ENCODE data around the gene GNG11. TPM values are rescaled to one million over a fixed set of nuclear protein-coding genes. Genes with fewer than 3 reads are reported as not detected.

Gene GNG11
- total RNA-seq, 2 experiments from 2014 or later: not detected

GRCh38 chr7:93937818-93938217 lies 16.3 kb downstream of the GNG11 start:
- no peaks in the 10 kb centered on the region for H3K36me3 Mint-ChIP-seq (ENCODE audit: low read depth)
- ATAC-seq (no peak), DNase-seq (no peak)
- H3K27me3 Mint-ChIP-seq: peaks cover 15% of the 10 kb centered on the region
- no peak overlapping the region for H3K27ac Mint-ChIP-seq
- no peaks in the 10 kb centered on the region for H3K4me1 Mint-ChIP-seq
- ChIA-PET CTCF (no interaction called here), POLR2A (no interaction called here)
- H3K9me3 Mint-ChIP-seq (ENCODE audit: low read depth): no peaks in the 10 kb centered on the region
- intact Hi-C loops (cut with DNase I, micrococcal nuclease): no loop called here
- H3K4me3 Mint-ChIP-seq: no peak overlapping the region

DNA sequence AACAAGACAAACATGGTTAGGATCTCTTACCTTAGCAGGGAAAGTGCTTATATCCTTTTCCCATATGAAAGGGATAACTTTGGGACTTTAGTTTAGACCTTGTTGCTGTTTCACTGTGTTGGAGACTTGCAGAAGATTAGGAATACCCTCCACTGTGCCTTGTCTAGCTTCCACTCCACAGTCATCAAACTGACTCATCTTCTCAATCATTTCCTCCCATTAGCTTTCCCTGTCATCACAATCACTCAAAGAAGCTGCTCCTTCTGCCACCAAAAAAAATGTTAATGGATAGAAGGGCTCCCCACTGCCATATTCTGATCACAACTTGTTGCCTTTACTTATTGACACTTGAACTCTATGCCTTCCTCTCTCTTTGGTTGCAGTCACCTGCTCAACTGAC lies 16.8 kb downstream of the GNG11 start:
- ATAC-seq (no peak), DNase-seq (no peak)
- ChIA-PET CTCF (no interaction called here), POLR2A (no interaction called here)
- no peak overlapping the region for H3K27ac Mint-ChIP-seq
- peaks cover 15% of the 10 kb centered on the region for H3K27me3 Mint-ChIP-seq
- H3K4me1 Mint-ChIP-seq: no peaks in the 10 kb centered on the region
- no peaks in the 10 kb centered on the region for H3K36me3 Mint-ChIP-seq (ENCODE audit: low read depth)
- intact Hi-C loops (cut with DNase I, micrococcal nuclease): no loop called here
- H3K4me3 Mint-ChIP-seq: no peak overlapping the region
- H3K9me3 Mint-ChIP-seq (ENCODE audit: low read depth): no peaks in the 10 kb centered on the region

GRCh38 chr7:93941945-93942344 lies 20.4 kb downstream of the GNG11 start:
- Mint-ChIP-seq H3K36me3 (ENCODE audit: low read depth) (no peaks in the 10 kb centered on the region), H3K4me3 (no peak overlapping the region), H3K9me3 (ENCODE audit: low read depth) (no peaks in the 10 kb centered on the region), H3K27me3 (peaks cover 15% of the 10 kb centered on the region), H3K4me1 (no peaks in the 10 kb centered on the region), H3K27ac (no peak overlapping the region)
- CTCF ChIA-PET: no interaction called here
- intact Hi-C loops (cut with DNase I, micrococcal nuclease): no loop called here
- POLR2A ChIA-PET: no interaction called here
- ATAC-seq (no peak), DNase-seq (no peak)

GRCh38 chr7:93943816-93944540 lies 22.4 kb downstream of the GNG11 start:
- Mint-ChIP-seq H3K27ac (no peak overlapping the region), H3K9me3 (ENCODE audit: low read depth) (no peaks in the 10 kb centered on the region), H3K4me3 (no peak overlapping the region), H3K27me3 (peaks cover 13% of the 10 kb centered on the region), H3K4me1 (no peaks in the 10 kb centered on the region), H3K36me3 (ENCODE audit: low read depth) (no peaks in the 10 kb centered on the region)
- ChIA-PET CTCF (no interaction called here), POLR2A (no interaction called here)
- no peak for ATAC-seq
- no peak for DNase-seq
- intact Hi-C loops (cut with DNase I, micrococcal nuclease): no loop called here

DNA sequence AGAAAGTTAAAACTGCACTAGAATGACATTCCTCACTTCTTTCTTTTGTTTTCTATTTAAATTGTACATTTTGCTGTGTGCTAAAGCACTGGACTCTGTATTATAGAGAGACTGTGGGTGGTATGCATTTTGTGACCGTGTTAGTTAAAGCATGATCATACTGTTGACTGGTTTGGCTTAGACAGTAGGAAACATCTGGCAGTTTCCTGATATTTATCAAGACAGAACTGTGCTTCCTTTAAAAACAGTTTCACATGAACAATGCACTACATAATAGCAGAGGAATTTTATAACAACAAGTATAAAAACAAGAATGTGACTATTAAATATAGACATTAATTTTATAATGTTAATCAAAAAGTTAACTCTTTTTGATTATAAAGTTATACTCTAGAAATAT lies 23.1 kb downstream of the GNG11 start:
- POLR2A ChIA-PET: no interaction called here
- Mint-ChIP-seq H3K9me3 (ENCODE audit: low read depth) (no peaks in the 10 kb centered on the region), H3K4me3 (no peak overlapping the region), H3K36me3 (ENCODE audit: low read depth) (no peaks in the 10 kb centered on the region), H3K27me3 (peaks cover 12% of the 10 kb centered on the region), H3K4me1 (no peaks in the 10 kb centered on the region), H3K27ac (no peak overlapping the region)
- CTCF ChIA-PET: no interaction called here
- DNase-seq (no peak), ATAC-seq (no peak)
- intact Hi-C loops (cut with DNase I, micrococcal nuclease): no loop called here

DNA sequence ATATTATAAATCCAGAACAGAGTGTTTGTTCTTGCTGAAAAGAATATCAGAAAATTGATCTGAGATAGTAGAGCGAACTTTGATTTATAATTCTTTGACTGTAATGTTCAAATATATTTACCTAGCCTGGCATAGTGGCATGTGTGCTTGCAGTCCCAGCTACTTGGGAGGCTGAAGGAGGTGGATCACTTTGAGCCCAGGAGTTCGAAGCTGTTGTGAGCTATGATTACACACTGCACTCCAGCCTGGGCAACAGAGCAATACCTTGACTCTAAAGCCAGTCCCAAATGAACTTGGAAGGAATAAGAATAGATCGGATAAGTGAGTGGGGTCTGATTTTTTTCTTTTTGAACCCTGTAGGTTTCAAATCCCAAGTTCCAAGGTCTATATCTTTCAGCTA lies 23.5 kb downstream of the GNG11 start:
- no peak for DNase-seq
- Mint-ChIP-seq H3K4me1 (no peaks in the 10 kb centered on the region), H3K36me3 (ENCODE audit: low read depth) (no peaks in the 10 kb centered on the region), H3K4me3 (no peak overlapping the region), H3K27me3 (peaks cover 8% of the 10 kb centered on the region), H3K27ac (no peak overlapping the region), H3K9me3 (ENCODE audit: low read depth) (no peaks in the 10 kb centered on the region)
- POLR2A ChIA-PET: no interaction called here
- intact Hi-C loops (cut with DNase I, micrococcal nuclease): no loop called here
- no peak for ATAC-seq
- CTCF ChIA-PET: no interaction called here

DNA sequence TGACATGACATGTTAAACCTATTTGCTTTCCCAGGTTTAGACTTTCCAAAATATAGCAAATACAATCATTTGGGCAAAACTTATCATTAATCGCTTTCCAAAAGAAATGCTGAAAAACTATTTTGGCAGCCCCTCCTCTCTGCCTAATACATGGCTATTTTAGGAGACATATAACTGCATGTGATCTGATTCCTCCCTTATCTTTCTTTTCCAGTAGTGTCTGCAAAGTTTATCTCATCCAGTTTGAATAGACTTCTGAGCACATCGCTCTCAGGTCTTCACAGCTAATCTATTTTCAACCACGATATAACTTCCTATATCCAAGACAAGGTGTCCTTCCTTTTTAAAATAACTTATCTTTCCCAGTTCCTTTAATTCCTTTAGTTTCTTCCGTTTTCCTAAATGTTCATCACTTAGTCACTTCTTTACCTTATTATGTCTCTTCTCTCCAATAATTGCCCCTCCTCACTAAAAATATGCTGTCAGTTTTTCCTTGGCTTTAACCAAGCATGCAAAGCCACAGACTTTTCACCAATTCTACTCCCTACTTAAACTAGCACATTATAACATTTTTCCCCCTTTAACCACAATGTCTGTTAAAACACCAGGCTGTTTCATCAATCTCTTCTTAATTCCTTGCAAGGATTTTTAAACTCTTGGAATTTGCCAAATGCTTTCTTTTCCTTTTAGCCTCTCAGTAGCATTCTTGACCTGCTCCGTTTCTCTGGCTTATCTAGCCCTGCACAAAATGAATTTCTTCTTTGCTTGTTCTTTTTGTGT lies 24.4 kb downstream of the GNG11 start:
- no peaks in the 10 kb centered on the region for H3K9me3 Mint-ChIP-seq (ENCODE audit: low read depth)

GRCh38 chr7:93948106-93948505 lies 26.6 kb downstream of the GNG11 start:
- Mint-ChIP-seq H3K27me3 (peaks cover 4% of the 10 kb centered on the region), H3K4me3 (no peak overlapping the region), H3K27ac (no peak overlapping the region), H3K9me3 (ENCODE audit: low read depth) (no peaks in the 10 kb centered on the region), H3K36me3 (ENCODE audit: low read depth) (no peaks in the 10 kb centered on the region), H3K4me1 (no peaks in the 10 kb centered on the region)
- DNase-seq (no peak), ATAC-seq (no peak)
- intact Hi-C loops (cut with DNase I, micrococcal nuclease): no loop called here
- ChIA-PET CTCF (no interaction called here), POLR2A (no interaction called here)

More for the DNA sequence above, 24.4 kb downstream of the GNG11 start:
- ChIA-PET CTCF (interaction anchor here (0.5 kb wide), 1 partner anchor 12 kb away, joined by 4 read pairs; no protein-coding TSS in a partner anchor), POLR2A (no interaction called here)
- ATAC-seq (no peak), DNase-seq (no peak)
- H3K36me3 Mint-ChIP-seq (ENCODE audit: low read depth): no peaks in the 10 kb centered on the region
- H3K4me1 Mint-ChIP-seq: no peaks in the 10 kb centered on the region
- intact Hi-C loops (cut with DNase I, micrococcal nuclease): no loop called here
- H3K27me3 Mint-ChIP-seq: peaks cover 8% of the 10 kb centered on the region
- H3K27ac Mint-ChIP-seq: no peak overlapping the region
- H3K4me3 Mint-ChIP-seq: no peak overlapping the region

DNA sequence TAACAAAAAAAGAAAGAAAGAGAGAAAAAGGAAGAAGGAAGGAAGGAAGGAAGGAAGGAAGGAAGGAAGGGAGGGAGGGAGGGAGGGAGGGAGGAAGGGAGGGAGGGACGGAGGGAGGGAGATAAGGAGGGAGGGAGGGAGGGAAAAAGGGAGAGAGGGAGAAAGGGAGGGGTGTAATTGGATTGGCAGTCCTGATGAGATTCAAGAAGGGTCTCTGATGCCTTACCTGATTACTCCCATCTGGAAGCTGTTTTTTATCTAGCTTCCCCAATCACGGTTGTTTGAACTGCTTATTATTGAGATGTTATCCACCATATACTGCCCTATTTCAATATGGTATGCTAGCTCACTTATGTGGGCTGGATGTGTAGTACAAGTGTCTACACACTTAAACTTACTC lies 27.3 kb downstream of the GNG11 start:
- no peak for DNase-seq
- ChIA-PET POLR2A (no interaction called here), CTCF (no interaction called here)
- Mint-ChIP-seq H3K36me3 (ENCODE audit: low read depth) (no peaks in the 10 kb centered on the region), H3K4me1 (no peaks in the 10 kb centered on the region), H3K27ac (no peak overlapping the region), H3K4me3 (no peak overlapping the region), H3K27me3 (peaks cover 2% of the 10 kb centered on the region), H3K9me3 (ENCODE audit: low read depth) (no peaks in the 10 kb centered on the region)
- intact Hi-C loops (cut with DNase I, micrococcal nuclease): no loop called here
- ATAC-seq: no peak

DNA sequence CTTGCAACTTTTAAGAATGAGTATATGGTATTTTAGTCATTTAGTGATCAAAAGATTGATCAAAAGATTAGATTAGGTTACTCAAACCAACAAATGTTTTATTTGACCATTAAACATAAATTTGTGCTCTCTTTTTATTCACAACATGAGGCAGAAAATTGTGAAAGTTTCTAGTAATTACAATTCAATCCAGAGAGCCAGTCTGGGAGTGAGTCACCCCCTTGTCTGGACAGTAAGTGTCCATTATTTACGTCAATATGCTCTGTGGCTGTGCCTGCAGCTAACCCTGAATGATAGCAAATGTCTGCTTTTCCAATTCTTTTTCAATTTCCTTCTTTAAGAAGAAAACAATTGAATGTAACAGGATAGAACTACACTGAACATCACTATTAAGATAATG lies 27.9 kb downstream of the GNG11 start:
- H3K4me1 Mint-ChIP-seq: no peaks in the 10 kb centered on the region
- H3K27ac Mint-ChIP-seq: no peak overlapping the region
- ATAC-seq (no peak), DNase-seq (no peak)
- CTCF ChIA-PET: no interaction called here
- intact Hi-C loops (cut with DNase I, micrococcal nuclease): no loop called here
- H3K27me3 Mint-ChIP-seq: no peaks in the 10 kb centered on the region
- no peaks in the 10 kb centered on the region for H3K9me3 Mint-ChIP-seq (ENCODE audit: low read depth)
- H3K36me3 Mint-ChIP-seq (ENCODE audit: low read depth): no peaks in the 10 kb centered on the region
- no peak overlapping the region for H3K4me3 Mint-ChIP-seq
- POLR2A ChIA-PET: no interaction called here

GRCh38 chr7:93955304-93955703 lies 33.8 kb downstream of the GNG11 start:
- intact Hi-C loops (cut with DNase I, micrococcal nuclease): no loop called here
- Mint-ChIP-seq H3K4me1 (no peaks in the 10 kb centered on the region), H3K4me3 (no peak overlapping the region), H3K27ac (no peak overlapping the region), H3K27me3 (no peaks in the 10 kb centered on the region), H3K36me3 (ENCODE audit: low read depth) (no peaks in the 10 kb centered on the region), H3K9me3 (ENCODE audit: low read depth) (no peaks in the 10 kb centered on the region)
- ATAC-seq (no peak), DNase-seq (no peak)
- POLR2A ChIA-PET: no interaction called here
- CTCF ChIA-PET: no interaction called here

DNA sequence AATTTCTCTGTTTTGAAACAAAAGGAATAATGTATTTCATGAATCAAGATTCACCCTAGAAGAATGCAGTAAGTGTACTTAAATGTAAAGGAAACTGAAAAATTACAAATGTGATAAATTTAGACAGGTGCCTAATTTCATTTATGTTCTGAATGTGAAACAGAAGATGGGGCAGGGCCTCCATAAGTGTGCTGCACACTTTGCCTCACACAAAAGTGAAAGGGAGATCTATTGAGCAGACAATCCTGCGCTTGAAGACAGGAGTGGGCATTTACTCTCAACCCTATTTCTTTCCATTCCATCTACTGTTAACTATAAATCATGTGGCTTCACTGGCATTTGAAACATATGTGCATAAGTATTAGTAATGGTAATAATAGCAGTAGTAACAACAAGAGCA lies 36.2 kb downstream of the GNG11 start:
- CTCF ChIA-PET: interaction anchor here (0.8 kb wide), 1 partner anchor 12 kb away, joined by 4 read pairs; no protein-coding TSS in a partner anchor
- Mint-ChIP-seq H3K9me3 (ENCODE audit: low read depth) (no peaks in the 10 kb centered on the region), H3K27ac (no peak overlapping the region), H3K36me3 (ENCODE audit: low read depth) (no peaks in the 10 kb centered on the region), H3K4me1 (no peaks in the 10 kb centered on the region), H3K27me3 (no peaks in the 10 kb centered on the region), H3K4me3 (no peak overlapping the region)
- no peak for DNase-seq
- POLR2A ChIA-PET: no interaction called here
- ATAC-seq: no peak
- intact Hi-C loops (cut with DNase I, micrococcal nuclease): no loop called here
